Activated T-cell treated with anti-CD3 and anti-CD28 coated beads, Interleukin-2, amount 50 U/mL, for 4 hours (primary cell): ENCODE measurements around the gene MAF. TPM values are rescaled to one million over a fixed set of nuclear protein-coding genes. Genes with fewer than 3 reads are reported as not detected.

ENCODE experiments used
- ATAC-seq, 2 donors: fragments of 200-7000 bp; cut with Tn5 transposase; one replicate each; pipeline ENCODE4 v1.10.0; 2021
- DNase-seq: peaks from one replicate; pipeline ENCODE4 v3.0.0-alpha.2; 2020
- H3K27me3 Mint-ChIP-seq: one replicate; pipeline ENCODE4 v1.8.0; 2021; ENCODE audit warnings: low read depth, mixed read lengths
- H3K36me3 Mint-ChIP-seq: one replicate; pipeline ENCODE4 v1.8.0; 2022; ENCODE audit warnings: mixed read lengths; ENCODE audit not compliant: insufficient read depth
- H3K4me1 Mint-ChIP-seq: one replicate; pipeline ENCODE4 v1.8.0; 2021; ENCODE audit warnings: low read depth, mixed read lengths
- H3K4me3 Mint-ChIP-seq: one replicate; pipeline ENCODE4 v1.8.0; 2021; ENCODE audit warnings: mild to moderate bottlenecking, moderate library complexity, mixed read lengths
- H3K9me3 Mint-ChIP-seq: one replicate; pipeline ENCODE4 v1.8.0; 2021; ENCODE audit warnings: mixed read lengths
- total RNA-seq, 3 donors: library from RNA; stranded (reverse); gene quantifications; one replicate each; pipeline ENCODE4 v1.2.1, GENCODE V29; 2021

The MAF gene
- total RNA-seq, 3 donors from 2014 or later, result 71.5 to 148 (median 141) TPM

GRCh38 chr16:79561729-79562128 lies 38.8 kb downstream of the MAF start:
- ATAC-seq (no peak), DNase-seq (no peak)
- Mint-ChIP-seq H3K4me3 (no peak overlapping the region), H3K36me3 (no peaks in the 10 kb centered on the region), H3K4me1 (no peaks in the 10 kb centered on the region), H3K9me3 (no peaks in the 10 kb centered on the region), H3K27me3 (peaks cover 5% of the 10 kb centered on the region)

GRCh38 chr16:79560923-79561322 lies 39.6 kb downstream of the MAF start:
- ATAC-seq (no peak), DNase-seq (no peak)
- Mint-ChIP-seq H3K36me3 (no peaks in the 10 kb centered on the region), H3K27me3 (peaks cover 5% of the 10 kb centered on the region), H3K9me3 (peaks cover 7% of the 10 kb centered on the region), H3K4me1 (no peaks in the 10 kb centered on the region), H3K4me3 (no peak overlapping the region)

- no peak for DNase-seq
These were observed 40.2 kb downstream of the MAF start for GRCh38 chr16:79560318-79560717.

GRCh38 chr16:79559532-79559931 lies 41.0 kb downstream of the MAF start:
- DNase-seq (no peak), ATAC-seq (no peak)
- Mint-ChIP-seq H3K36me3 (no peaks in the 10 kb centered on the region), H3K4me3 (no peak overlapping the region), H3K9me3 (peaks cover 7% of the 10 kb centered on the region), H3K27me3 (peaks cover 9% of the 10 kb centered on the region), H3K4me1 (no peaks in the 10 kb centered on the region)

More at GRCh38 chr16:79560318-79560717, 40.2 kb downstream of the MAF start:
- no peaks in the 10 kb centered on the region for H3K4me1 Mint-ChIP-seq
- no peaks in the 10 kb centered on the region for H3K36me3 Mint-ChIP-seq
- no peak for ATAC-seq
- H3K27me3 Mint-ChIP-seq, result peaks cover 5% of the 10 kb centered on the region
- peaks cover 7% of the 10 kb centered on the region for H3K9me3 Mint-ChIP-seq
- no peak overlapping the region for H3K4me3 Mint-ChIP-seq

- Mint-ChIP-seq H3K36me3 (no peaks in the 10 kb centered on the region), H3K4me3 (no peak overlapping the region), H3K4me1 (no peaks in the 10 kb centered on the region), H3K27me3 (peaks cover 9% of the 10 kb centered on the region), H3K9me3 (peaks cover 7% of the 10 kb centered on the region)
- DNase-seq (no peak), ATAC-seq (no peak)
These were observed 43.1 kb downstream of the MAF start for GRCh38 chr16:79557421-79557820.

- DNase-seq (no peak), ATAC-seq (no peak)
- Mint-ChIP-seq H3K4me1 (no peaks in the 10 kb centered on the region), H3K27me3 (peaks cover 10% of the 10 kb centered on the region), H3K4me3 (no peak overlapping the region), H3K36me3 (no peaks in the 10 kb centered on the region), H3K9me3 (peaks cover 7% of the 10 kb centered on the region)
These were observed 45.6 kb downstream of the MAF start for GRCh38 chr16:79554912-79555311.

- DNase-seq (no peak), ATAC-seq (no peak)
- Mint-ChIP-seq H3K36me3 (no peaks in the 10 kb centered on the region), H3K4me1 (no peaks in the 10 kb centered on the region), H3K4me3 (no peak overlapping the region), H3K9me3 (no peaks in the 10 kb centered on the region), H3K27me3 (peaks cover 11% of the 10 kb centered on the region)
These were observed 50.2 kb downstream of the MAF start for GRCh38 chr16:79550373-79550772.

- ATAC-seq (no peak), DNase-seq (no peak)
- H3K4me1 Mint-ChIP-seq, result no peaks in the 10 kb centered on the region
- H3K36me3 Mint-ChIP-seq, result no peaks in the 10 kb centered on the region
- H3K9me3 Mint-ChIP-seq, result no peaks in the 10 kb centered on the region
- no peak overlapping the region for H3K4me3 Mint-ChIP-seq
- peaks cover 4% of the 10 kb centered on the region for H3K27me3 Mint-ChIP-seq
These were observed 53.5 kb downstream of the MAF start for GRCh38 chr16:79547085-79547484.
